Measurements from ENCODE around the gene TOP3B.

DNA sequence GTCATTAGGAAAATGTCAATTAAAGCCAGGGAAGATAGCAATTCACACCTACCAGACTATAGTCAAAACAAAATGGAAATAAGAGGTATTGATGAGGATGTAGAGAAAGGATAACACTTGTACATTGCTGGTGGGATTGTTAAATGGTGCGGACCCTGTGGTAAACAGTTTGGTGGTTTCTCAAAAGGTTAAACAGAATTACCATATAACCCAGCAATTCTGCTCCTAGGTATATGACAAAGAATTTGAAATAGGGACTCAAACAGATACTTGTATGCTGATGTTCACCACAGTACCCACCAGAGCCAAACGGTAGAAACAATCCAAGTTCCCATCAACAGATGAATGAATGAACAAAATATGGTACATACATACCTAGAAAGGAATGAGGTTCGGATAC, 33.0 kb upstream of the TOP3B start:
- TF ChIP-seq, protein P1, sequence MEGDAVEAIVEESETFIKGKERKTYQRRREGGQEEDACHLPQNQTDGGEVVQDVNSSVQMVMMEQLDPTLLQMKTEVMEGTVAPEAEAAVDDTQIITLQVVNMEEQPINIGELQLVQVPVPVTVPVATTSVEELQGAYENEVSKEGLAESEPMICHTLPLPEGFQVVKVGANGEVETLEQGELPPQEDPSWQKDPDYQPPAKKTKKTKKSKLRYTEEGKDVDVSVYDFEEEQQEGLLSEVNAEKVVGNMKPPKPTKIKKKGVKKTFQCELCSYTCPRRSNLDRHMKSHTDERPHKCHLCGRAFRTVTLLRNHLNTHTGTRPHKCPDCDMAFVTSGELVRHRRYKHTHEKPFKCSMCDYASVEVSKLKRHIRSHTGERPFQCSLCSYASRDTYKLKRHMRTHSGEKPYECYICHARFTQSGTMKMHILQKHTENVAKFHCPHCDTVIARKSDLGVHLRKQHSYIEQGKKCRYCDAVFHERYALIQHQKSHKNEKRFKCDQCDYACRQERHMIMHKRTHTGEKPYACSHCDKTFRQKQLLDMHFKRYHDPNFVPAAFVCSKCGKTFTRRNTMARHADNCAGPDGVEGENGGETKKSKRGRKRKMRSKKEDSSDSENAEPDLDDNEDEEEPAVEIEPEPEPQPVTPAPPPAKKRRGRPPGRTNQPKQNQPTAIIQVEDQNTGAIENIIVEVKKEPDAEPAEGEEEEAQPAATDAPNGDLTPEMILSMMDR (conservative IDR thresholded peaks at IDR 0.05; ENCODE audit: low read depth, low read length), result no peak
- no peak for TF ChIP-seq EZH2 (IDR thresholded peaks at IDR 0.05; ENCODE audit: low read length, unreplicated experiment)
- no peak for TF ChIP-seq EZH2phosphoT487 (IDR thresholded peaks at IDR 0.05; ENCODE audit: borderline replicate concordance, low read length)

Data from PC-3 (cell line).